Activated CD8-positive, alpha-beta memory T cell treated with anti-CD3 and anti-CD28 coated beads for 24 hours (primary cell): ENCODE results near the gene RPL37.
"Not testable (repeated sequence)": the region's sequence is repeated elsewhere in the genome, so short reads cannot be mapped to it uniquely, and the experiment has no call there.

ENCODE experiments used
- DNase-seq: peaks from one replicate; pipeline ENCODE4 v3.0.0-alpha.2; 2020

RPL37 gene

GRCh38 chr5:40796487-40796889, 38.5 kb downstream of the RPL37 start:
- DNase-seq, result no peak

- not testable (repeated sequence) for DNase-seq
These were observed 40.1 kb downstream of the RPL37 start for GRCh38 chr5:40794877-40795276.

DNA sequence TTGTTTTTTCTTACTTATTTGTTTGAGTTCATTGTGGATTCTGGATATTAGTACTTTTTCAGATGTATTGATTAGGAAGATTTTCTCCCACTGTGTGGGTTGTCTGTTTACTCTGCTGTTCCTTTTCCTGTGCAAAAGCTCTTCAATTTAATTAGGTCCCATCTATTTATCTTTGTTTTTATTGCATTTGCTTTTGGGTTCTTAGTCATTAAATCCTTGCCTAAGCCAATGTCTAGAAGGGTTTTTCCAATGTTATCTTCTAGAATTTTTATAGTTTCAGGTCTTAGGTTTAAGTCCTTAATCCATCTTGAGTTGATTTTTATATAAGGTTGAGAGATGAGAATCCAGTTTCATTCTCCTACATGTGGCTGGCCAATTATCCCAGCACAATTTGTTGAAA, 40.7 kb downstream of the RPL37 start:
- not testable (repeated sequence) for DNase-seq

GRCh38 chr5:40792691-40793090, 42.3 kb downstream of the RPL37 start:
- DNase-seq, result not testable (repeated sequence)

GRCh38 chr5:40791715-40792139, 43.3 kb downstream of the RPL37 start:
- no peak for DNase-seq

DNA sequence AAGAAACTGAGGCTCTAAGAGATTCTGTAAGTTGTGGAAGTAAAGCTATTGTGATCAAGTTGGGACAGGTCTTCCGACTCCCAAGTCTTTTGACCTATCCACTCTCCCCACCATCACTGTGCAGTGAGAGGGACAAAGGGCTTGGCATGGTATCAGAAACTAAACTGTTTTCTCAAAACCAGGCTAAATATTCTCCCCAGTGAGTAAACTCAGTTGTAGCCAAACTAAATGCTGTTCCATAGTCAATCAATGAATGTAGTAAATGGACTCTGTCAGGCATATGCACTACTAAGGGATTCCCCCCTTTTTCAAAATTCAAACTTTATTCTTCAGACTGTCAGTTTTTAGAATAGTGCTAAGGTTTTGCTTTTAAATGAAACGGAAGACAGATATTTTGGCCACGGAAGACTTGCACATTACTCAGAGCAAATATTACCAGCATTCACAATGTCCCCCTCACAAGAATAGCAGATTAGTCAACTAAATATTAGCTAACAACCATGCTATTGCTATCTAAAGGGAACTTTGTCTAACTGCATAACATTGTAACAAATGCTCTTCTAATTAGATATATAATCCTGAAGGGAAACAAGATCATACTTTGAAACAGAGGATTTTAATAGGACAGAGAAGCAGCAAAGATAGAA, 44.0 kb downstream of the RPL37 start:
- no peak for DNase-seq

DNA sequence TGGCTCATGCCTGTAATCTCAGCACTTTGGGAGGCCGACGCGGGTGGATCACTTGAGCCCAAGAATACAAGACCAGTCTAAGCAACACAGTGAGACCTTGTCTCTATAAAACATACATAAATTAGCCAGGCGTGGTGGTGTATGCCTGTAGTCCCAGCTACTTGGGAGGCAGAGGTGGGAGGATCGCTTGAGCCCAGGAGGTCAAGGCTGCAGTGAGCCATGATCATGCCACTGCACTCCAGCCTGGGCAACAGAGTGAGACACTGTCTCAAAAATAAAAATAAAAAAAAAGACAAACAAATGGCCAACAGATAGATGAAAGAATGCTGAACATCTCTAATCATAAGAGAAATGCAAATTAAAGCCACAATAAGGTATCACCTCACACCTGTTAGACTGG, 46.1 kb downstream of the RPL37 start:
- DNase-seq, result not testable (repeated sequence)

DNA sequence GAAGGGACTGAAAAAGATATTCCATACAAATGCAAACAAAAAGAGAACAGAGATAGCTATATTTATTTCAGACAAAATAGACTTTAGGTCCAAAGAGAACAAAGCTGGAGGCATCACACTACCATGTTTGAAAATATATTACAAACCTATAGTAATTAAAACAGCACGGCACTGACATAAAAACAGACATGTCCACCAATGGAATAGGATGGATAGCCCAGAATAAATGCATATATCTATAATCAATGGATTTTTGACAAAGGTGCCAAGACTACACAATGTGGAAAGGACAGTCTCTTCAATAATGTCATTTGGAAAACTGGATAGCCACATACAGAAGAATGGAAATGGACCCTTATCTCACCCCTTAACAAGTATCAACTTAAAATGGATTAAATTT, 47.0 kb downstream of the RPL37 start:
- DNase-seq, result no peak

DNA sequence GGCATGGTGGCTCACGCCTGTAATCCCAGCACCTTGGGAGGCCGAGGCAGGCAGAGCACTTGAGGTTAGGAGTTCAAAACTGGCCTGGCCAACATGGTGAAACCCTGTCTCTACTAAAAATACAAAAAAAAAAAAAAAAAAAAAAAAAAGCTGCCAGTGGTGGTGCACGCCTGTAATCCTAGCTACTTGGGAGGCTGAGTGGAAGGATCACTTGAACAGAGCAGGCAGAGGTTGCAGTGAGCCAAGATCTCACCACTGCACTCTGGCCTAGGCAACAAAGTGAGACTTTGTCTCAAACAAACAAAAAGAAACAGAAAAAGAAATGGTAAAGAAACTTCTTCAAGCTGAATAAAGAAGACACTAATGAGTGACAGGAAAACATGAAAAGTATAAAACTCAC, 48.4 kb downstream of the RPL37 start:
- not testable (repeated sequence) for DNase-seq

DNA sequence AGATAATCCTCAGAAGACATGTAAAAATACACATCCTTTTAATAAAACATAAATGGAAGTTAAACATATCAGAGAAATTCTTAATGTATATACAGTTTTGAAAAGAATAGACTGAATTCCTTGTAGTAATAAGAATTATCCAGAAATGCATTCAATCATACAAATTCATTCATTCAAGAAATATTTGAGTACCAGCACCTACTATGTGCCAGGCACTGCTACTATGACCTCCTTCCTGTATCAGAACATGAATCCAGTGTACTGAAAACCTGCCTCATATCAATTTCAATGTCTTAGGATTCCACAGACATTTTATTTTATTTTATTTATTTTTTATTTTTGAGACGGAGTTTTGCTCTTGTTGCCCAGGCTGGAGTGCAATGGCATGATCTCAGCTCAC, 50.1 kb downstream of the RPL37 start:
- DNase-seq, result no peak

GRCh38 chr5:40784027-40784653, 50.9 kb downstream of the RPL37 start:
- no peak for DNase-seq

- no peak for DNase-seq
These were observed 53.1 kb downstream of the RPL37 start for GRCh38 chr5:40781843-40782409.

DNA sequence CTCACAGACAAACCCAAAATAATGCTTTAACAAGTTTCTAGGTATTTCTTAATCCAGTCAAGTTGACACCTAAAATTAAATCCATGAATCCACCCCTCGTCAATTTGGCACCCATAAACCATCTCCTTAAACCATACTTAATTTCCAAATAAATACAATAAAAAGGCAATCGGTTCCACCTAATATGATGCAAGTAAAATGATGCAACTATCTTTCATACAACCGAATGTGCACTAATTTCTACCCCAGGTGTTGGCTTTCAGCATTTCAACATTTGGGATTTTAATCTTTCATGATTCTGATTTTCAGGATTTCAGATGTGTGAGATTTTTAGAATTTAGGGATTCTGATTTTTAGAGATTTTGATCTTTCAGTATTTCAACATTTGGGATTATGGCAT, 54.2 kb downstream of the RPL37 start:
- DNase-seq, result no peak

GRCh38 chr5:40780199-40780598, 54.8 kb downstream of the RPL37 start:
- no peak for DNase-seq

DNA sequence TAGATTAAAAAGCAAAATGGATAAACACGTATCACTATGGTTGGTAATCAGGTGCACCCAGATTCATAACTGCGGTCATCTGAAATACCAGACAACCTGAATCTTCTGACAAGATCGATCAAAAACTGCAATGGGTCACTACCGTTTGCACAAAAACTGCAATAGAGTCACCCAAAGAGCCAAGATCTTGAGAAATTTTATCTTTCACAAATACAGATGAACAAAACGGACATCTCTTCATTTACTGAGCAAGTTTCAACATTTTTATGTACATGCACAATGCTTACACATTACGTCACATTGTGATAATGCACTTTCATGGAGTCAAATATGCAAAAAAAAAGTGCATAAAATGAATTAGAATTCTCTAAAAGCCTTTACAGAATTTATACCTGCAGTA, 55.5 kb downstream of the RPL37 start:
- no peak for DNase-seq

- no peak for DNase-seq
These were observed 56.9 kb downstream of the RPL37 start for GRCh38 chr5:40778133-40778532.

DNA sequence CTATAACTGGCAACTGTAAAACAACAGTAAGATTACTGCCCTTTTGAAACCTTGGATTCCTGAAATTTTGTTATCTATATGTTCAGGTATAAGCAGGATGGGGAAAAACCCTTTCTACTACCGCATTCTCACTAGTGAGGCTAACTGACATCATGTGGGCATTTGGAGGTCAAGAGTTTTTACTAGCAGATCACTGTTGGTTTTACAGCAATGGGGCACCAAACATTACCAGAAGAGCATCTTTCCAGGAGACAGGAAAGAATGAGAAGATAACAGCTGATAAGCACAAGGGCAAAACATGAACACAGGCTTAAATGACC, 58.4 kb downstream of the RPL37 start:
- DNase-seq, result no peak

DNA sequence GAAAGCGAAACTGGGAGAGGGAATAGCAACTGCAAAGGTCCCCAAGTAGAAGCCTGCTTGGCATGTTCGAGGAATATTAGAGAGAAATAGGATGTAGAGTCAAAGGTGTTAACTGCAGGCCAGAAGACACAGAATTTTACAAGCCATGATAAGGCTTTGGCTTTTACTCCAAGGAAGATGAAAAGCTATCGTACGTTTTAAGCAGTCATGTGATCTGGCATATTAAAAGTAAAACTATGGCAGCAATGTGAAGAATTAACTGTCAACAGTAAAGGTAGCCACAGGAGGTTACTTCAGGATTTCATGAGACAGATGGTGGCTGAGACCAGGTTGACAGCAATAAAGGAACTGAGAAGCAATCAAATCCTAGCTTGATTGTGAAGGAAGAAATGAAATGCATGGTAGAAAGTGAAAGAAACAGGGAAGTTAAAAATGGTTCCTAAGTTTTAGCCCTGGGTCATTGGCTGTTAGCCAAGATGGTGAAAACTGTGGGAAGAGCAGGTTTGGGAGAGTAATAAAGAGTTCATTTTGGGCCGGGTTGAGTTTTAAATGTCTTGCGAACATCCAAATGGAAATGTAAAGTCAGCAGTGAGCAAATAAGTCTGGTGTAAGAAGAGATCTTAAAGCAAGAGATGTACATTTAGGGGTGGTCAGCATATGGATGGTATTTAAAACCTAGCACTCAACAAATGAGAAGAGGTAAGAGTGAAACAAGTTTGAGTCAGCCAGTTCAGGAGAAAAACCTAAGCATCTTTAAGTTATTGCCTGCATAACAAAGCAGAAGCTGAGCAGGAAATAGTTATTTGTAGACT, 59.0 kb downstream of the RPL37 start:
- DNase-seq, result no peak
